Testis (tissue), 2 donors: Measurements from ENCODE around the gene CRY1.

ENCODE experiments used
- CTCF ChIP-seq, 3 experiments: fragments of 450-650 bp in 2 of 3; fragments of 200-600 bp in 1 of 3; sonication (generic) in 1 of 3; IDR thresholded peaks; one replicate each; pipeline ENCODE4 v1.5.1; 2016 to 2019; ENCODE audit warnings: antibody characterized with exemption in 3 of 3, mild to moderate bottlenecking in 2 of 3, moderate library complexity in 1 of 3
- POLR2A ChIP-seq: fragments of 450-650 bp; IDR thresholded peaks from one replicate; pipeline ENCODE4 v1.6.1; 2017; ENCODE audit warnings: antibody characterized with exemption, mild to moderate bottlenecking, moderate library complexity

DNA sequence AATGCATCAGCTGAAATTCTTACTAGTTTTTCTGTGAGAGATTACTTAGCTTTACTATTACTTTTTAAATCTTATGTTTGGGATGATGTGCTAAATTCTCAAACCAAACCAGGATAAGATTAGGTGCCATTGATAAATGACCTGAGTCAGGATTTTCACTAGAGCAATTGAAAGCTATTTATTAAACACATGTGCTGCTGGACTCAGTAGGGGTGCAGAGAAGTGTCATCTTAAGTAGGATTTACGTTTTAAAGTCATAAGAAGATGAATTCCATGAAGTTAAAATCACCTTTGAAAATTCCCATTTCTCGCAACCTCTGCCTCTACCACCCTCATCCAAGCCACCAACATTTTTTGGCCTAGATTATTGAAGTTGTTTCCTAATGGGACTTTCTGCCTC lies 128.8 kb downstream of the CRY1 start:
- TF ChIP-seq CTCF (IDR thresholded peaks at IDR 0.05) (no peak), POLR2A (no peak)
